ENCODE results near the gene CRISP2. TPM values are rescaled to one million over a fixed set of nuclear protein-coding genes. Genes with fewer than 3 reads are reported as not detected.
"Not testable (repeated sequence)": the region's sequence is repeated elsewhere in the genome, so short reads cannot be mapped to it uniquely, and the experiment has no call there.

Gene CRISP2
- total and polyA plus RNA-seq, 9 of the 15 experiments (the other 6 are each of a cell fraction or from before 2014, with no cell fraction given), result not detected

DNA sequence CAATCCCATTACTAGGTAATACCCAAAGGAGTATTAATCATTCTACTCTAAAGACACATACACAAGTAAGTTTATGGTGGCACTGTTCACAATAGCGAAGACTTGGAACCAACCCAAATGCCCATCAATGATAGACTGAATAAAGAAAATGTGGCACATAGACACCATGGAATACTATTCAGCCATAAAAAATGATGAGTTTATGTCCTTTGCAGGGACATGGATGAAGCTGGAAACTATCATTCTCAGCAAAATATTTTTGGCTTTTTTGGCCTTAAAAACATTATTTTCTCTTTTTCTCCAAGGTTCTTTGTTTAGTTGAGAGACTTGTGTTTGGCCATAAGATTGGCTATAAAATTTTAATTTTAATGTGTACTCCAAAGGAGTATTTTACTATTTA lies 49.3 kb downstream of the CRISP2 start:
- H3K79me2 ChIP-seq (ENCODE audit: control insufficient read depth, insufficient read depth, low read length); H3K4me2 ChIP-seq (ENCODE audit: insufficient read depth, low read length); CTCF ChIA-PET (ENCODE audit: low intra/inter-chr PET ratio); FAIRE-seq; H3K9me3 ChIP-seq (replicated peaks; ENCODE audit: control insufficient read depth, insufficient read depth, low read depth, low read length); H3K9ac ChIP-seq (ENCODE audit: insufficient read depth in 1 of 2, low read depth in 2 of 2, low read length in 2 of 2); DNase-seq (ENCODE audit: extremely low read depth in 1 of 4, low spot score in 3 of 4); in situ Hi-C loops (cut with MboI); H4K20me1 ChIP-seq (replicated peaks; ENCODE audit: control insufficient read depth, insufficient read depth, low read length); H3K36me3 ChIP-seq (ENCODE audit: control insufficient read depth, insufficient read depth, low read length); H3K9me1 ChIP-seq (ENCODE audit: control insufficient read depth, insufficient read depth, low read length); H3K27ac ChIP-seq (ENCODE audit: extremely low read depth, low read depth, low read length); ATAC-seq; H2AFZ ChIP-seq (ENCODE audit: low read depth, low read length); H3K27me3 ChIP-seq (ENCODE audit: control insufficient read depth in 2 of 2, insufficient read depth in 2 of 2, low read length in 2 of 2); BruUV-seq (replicated peaks); intact Hi-C loops (cut with micrococcal nuclease); H3K4me3 ChIP-seq: not testable (repeated sequence)
- H3K4me1 ChIP-seq (replicated peaks in 1 of 2; ENCODE audit: control insufficient read depth in 2 of 2, insufficient read depth in 2 of 2, low read length in 2 of 2), result peaks cover 10 to 30% of the 10 kb centered on the region in 2 experiments; a peak in 4 of 5 replicates
- 0 out of 2 replicates have a peak, but pooled peaks have one; percentile 19 for TF ChIP-seq SMARCA5 (IDR thresholded peaks at IDR 0.05)
- TF ChIP-seq ZSCAN29 (IDR thresholded peaks at IDR 0.05), result 0 out of 2 replicates have a peak, but pooled peaks have one; percentile 11
- peak; percentile 86 for TF ChIP-seq ZNF146 (CRISPR knock-in tag; IDR thresholded peaks at IDR 0.05; ENCODE audit: unreplicated experiment)
- peak in 1 of 2 experiments; percentile 43; a peak in 1 of 4 replicates for TF ChIP-seq KDM1A (IDR thresholded peaks at IDR 0.05)
- TF ChIP-seq RBM25 (IDR thresholded peaks at IDR 0.05; ENCODE audit: low read depth, low read length, severe bottlenecking), result peak; percentile 79
- TF ChIP-seq BCOR (IDR thresholded peaks at IDR 0.05), result peak; percentile 53; the same call in 1 of the 2 replicates
- TF ChIP-seq NFIC (IDR thresholded peaks at IDR 0.05), result peak; percentile 38
- POLR2A ChIA-PET, result interaction anchor here (1.0 kb wide), 1 partner anchor 16 kb away, joined by 3 read pairs; no protein-coding TSS in a partner anchor
- WGBS (ENCODE audit: insufficient coverage, low coverage, missing lambda C conversion rate), result 95% methylated on average over 1 of the region's 1 CpG

DNA sequence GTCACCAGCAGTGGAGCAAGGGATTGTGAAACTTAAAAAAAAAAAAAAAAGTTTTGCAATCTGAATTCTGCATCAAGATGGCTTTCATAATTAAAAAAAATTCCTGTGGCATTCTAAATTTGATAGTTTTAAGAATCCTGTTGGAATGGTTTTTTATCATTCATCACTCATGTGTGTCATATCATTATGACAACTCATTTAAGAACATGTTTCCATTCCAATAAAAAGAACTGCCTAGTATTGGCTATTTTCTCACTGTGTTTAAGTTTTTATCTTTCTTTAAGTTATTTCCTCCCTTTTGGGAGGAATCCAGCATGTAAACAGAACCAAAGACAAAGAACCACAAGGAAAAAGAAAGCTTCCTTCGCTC lies 50.5 kb downstream of the CRISP2 start:
- 26% methylated on average over 1 of the region's 1 CpG for whole genome bisulfite sequencing (ENCODE audit: insufficient coverage, low coverage, missing lambda C conversion rate)
- CTCF ChIA-PET (ENCODE audit: low intra/inter-chr PET ratio), result no interaction called here
- H4K20me1 ChIP-seq (replicated peaks; ENCODE audit: control insufficient read depth, insufficient read depth, low read length), result no peaks in the 10 kb centered on the region
- no peak for FAIRE-seq
- peak overlapping the region in 1 of 2 experiments; percentile 37; a peak in 2 of 4 replicates for H3K9ac ChIP-seq (ENCODE audit: insufficient read depth in 1 of 2, low read depth in 2 of 2, low read length in 2 of 2)
- in situ Hi-C loops (cut with MboI), result no loop called here
- no peaks in the 10 kb centered on the region for H3K27me3 ChIP-seq (ENCODE audit: control insufficient read depth in 2 of 2, insufficient read depth in 2 of 2, low read length in 2 of 2)
- H2AFZ ChIP-seq (ENCODE audit: low read depth, low read length), result peak overlapping the region; percentile 93
- H3K27ac ChIP-seq (ENCODE audit: extremely low read depth, low read depth, low read length), result peak overlapping the region; percentile 63; the same call in 2 of the 3 replicates
- peak overlapping the region; percentile 4; the same call in 1 of the 2 replicates for H3K4me2 ChIP-seq (ENCODE audit: insufficient read depth, low read length)
- intact Hi-C loops (cut with micrococcal nuclease), result no loop called here
- POLR2A ChIA-PET, result interaction anchor here (0.7 to 1.2 kb wide), 3 partner anchors 18 to 94 kb away, joined by 3 to 7 read pairs (median 5); no protein-coding TSS in a partner anchor
- no peak for ATAC-seq
- no peaks in the 10 kb centered on the region for H3K9me3 ChIP-seq (replicated peaks; ENCODE audit: control insufficient read depth, insufficient read depth, low read depth, low read length)
- no peaks in the 10 kb centered on the region for H3K9me1 ChIP-seq (ENCODE audit: control insufficient read depth, insufficient read depth, low read length)
- H3K36me3 ChIP-seq (ENCODE audit: control insufficient read depth, insufficient read depth, low read length), result no peaks in the 10 kb centered on the region
- no peak for DNase-seq (ENCODE audit: extremely low read depth in 1 of 4, low spot score in 3 of 4)
- no peaks in the 10 kb centered on the region for H3K79me2 ChIP-seq (ENCODE audit: control insufficient read depth, insufficient read depth, low read length)
- H3K4me1 ChIP-seq (replicated peaks in 1 of 2; ENCODE audit: control insufficient read depth in 2 of 2, insufficient read depth in 2 of 2, low read length in 2 of 2), result peaks cover 10 to 22% of the 10 kb centered on the region in 2 experiments; a peak in 4 of 5 replicates
- no peak overlapping the region for H3K4me3 ChIP-seq
- BruUV-seq (replicated peaks), result no TSS peak
- no peak for TF ChIP-seq GABPA (tag; conservative IDR thresholded peaks at IDR 0.05; ENCODE audit: low read depth)
- no peak for TF ChIP-seq ZNF551 (CRISPR knock-in tag; IDR thresholded peaks at IDR 0.05)
- TF ChIP-seq, protein P1, sequence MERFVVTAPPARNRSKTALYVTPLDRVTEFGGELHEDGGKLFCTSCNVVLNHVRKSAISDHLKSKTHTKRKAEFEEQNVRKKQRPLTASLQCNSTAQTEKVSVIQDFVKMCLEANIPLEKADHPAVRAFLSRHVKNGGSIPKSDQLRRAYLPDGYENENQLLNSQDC (CRISPR knock-in tag; IDR thresholded peaks at IDR 0.05), result no peak
- TF ChIP-seq, protein P2, sequence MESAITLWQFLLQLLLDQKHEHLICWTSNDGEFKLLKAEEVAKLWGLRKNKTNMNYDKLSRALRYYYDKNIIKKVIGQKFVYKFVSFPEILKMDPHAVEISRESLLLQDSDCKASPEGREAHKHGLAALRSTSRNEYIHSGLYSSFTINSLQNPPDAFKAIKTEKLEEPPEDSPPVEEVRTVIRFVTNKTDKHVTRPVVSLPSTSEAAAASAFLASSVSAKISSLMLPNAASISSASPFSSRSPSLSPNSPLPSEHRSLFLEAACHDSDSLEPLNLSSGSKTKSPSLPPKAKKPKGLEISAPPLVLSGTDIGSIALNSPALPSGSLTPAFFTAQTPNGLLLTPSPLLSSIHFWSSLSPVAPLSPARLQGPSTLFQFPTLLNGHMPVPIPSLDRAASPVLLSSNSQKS (CRISPR knock-in tag; IDR thresholded peaks at IDR 0.05), result no peak
- no peak for TF ChIP-seq CCNT2 (IDR thresholded peaks at IDR 0.05; ENCODE audit: borderline replicate concordance, extremely low read depth, insufficient read length, low read depth, low read length)
- TF ChIP-seq SMC3 (conservative IDR thresholded peaks at IDR 0.05; ENCODE audit: insufficient read depth, low read depth, low read length), result no peak
- TF ChIP-seq, protein P3, sequence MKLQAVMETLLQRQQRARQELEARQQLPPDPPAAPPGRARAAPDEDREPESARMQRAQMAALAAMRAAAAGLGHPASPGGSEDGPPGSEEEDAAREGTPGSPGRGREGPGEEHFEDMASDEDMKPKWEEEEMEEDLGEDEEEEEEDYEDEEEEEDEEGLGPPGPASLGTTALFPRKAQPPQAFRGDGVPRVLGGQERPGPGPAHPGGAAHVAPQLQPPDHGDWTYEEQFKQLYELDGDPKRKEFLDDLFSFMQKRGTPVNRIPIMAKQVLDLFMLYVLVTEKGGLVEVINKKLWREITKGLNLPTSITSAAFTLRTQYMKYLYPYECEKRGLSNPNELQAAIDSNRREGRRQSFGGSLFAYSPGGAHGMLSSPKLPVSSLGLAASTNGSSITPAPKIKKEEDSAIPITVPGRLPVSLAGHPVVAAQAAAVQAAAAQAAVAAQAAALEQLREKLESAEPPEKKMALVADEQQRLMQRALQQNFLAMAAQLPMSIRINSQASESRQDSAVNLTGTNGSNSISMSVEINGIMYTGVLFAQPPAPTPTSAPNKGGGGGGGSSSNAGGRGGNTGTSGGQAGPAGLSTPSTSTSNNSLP (IDR thresholded peaks at IDR 0.05; ENCODE audit: borderline replicate concordance, low read depth, low read length), result 0 out of 2 replicates have a peak, but pooled peaks have one; percentile 11
